HG02798 (cell line): ENCODE results near the gene GPX1.
"Not testable (repeated sequence)": the region's sequence is repeated elsewhere in the genome, so short reads cannot be mapped to it uniquely, and the experiment has no call there.

ENCODE experiments used
- ATAC-seq: cut with Tn5 transposase; IDR thresholded peaks from one replicate; pipeline ENCODE4 v1.9.1; 2021; ENCODE audit warnings: mild to moderate bottlenecking; ENCODE audit not compliant: unreplicated experiment, poor library complexity

The GPX1 gene

DNA sequence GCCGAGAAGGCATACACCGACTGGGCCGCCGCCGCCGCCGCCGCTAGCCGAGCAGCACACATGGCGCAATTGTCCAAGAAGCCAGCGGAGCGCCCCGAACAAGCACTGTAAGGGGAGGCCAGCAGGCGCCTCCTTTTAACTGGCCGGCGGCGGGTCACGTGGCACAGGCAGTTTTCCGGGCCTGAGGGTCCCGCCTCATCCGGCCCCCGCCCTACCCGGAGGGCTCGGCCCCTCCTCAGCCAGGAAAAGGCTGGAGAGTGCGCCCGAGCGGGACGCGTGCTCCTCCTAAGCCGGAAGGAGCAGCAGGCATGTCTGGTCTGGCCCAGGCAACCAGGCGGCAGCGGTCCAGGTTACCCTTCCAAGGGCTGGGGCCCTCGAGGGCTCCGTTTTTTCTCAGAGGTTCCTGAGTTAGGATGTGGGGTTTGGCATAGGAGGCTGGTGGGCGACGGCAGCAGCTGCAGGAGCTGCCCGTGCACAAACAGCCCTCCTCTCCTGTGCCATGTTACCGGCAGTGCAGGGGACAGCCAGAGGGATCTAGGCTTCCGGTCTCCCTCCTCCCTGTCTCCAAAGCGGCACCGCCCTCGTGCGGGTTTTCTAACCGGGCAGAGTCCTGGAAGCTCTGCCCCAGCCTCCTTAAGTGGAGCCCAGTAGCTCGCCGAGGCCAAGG is at the start of gene GPX1:
GPX1 (minus strand) TSS at position 137 of the 667 bp plus-strand sequence; CDS start at position 62, 75 bp downstream.
- peak; percentile 89 for ATAC-seq

DNA sequence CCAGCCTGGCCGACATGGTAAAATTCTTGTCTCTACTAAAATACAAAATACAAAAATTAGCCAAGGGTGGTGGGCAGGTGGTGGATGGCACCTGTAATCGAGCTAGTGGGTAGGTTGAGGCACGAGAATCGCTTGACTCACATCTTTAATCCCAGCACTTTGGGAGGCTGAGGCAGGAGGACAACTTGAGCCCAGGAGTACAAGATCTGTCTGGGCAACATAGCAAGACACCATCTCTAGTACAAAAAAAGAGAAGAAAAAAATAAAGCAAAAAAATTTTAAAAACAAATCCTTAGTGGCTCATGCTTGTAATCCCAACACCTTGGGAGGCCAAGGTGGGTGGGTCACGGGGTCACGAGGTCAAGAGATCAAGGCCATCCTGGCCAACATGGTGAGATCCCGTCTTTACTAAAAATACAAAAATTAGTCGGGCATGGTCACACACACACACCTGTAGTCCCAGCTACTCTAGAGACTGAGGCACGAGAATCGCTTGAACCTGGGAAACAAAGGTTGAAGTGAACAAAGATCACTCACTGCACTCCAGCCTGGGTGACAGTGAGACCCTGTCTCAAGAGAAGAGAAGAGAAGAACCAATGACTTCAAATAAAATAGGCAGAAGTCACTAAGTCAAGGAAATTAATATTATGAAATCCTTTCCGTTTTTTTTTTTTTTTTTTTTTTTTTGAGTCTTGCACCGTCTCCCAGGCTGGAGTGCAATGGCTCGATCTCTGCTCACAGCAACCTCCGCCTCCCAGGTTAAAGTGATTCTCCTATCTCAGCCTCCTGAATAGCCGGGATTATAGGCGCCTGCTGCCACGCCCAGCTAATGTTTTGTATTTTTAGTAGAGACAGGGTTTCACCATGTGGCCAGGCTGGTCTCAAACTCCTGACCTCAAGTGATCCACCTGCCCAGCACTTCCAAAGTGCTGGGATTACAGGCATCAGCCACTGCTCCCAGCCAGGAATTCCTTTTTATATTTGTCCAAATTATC is 48.7 kb upstream of the GPX1 start:
- no peak for ATAC-seq

DNA sequence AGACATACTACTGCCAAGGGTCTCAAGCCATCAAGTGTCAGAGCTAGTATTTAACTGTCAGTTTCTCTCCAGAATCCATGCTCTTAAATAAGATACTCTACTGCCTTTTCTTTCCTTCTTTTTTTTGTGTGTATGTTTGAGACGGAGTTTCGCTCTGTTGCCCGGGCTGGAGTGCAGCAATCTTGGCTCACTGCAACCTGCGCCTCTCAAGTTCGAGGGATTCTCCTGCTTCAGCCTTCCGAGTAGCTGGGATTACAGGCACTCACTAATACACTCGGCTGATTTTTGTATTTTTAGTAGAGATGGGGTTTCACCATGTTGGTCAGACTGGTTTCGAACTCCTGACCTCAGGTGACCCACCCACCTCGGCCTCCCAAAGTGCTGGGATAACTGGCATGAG is 47.4 kb upstream of the GPX1 start:
- ATAC-seq: not testable (repeated sequence)

DNA sequence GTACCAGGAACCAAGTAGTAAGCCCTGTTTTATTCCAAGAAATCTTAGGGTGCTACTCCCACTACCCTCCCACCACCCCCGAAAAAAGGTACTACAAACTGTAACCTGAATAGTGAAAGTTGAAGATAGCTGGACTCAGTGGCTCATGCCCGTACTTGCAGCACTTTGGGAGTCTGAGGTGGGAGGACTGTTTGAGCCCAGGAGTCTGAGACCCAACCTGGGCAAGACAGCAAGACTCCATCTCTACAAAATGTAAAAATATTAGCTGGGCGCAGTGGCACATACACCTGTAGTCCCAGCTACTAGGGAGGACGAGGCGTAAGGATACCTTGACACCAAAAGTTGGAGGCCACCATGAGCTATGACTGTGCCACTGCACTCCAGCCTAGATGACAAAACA is 45.7 kb upstream of the GPX1 start:
- no peak for ATAC-seq

DNA sequence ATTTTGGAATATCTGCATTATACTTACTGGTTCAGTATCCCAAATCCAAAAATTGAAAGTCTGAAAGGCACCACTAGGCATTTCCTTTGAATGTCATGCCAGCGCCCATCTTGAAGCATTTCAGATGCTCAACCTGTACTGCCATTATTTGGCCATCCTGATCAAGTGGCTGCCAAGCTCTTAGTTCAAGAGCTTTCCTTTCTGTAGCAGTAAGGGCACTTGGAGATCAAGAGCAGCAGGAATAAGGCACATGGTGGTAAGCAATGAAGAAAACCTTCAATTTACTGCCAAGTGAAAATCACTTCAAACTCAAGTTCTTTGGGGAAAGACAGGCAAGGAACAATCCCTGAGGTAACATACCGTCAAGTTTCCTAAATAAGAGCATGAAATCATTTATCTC is 43.6 kb upstream of the GPX1 start:
- ATAC-seq: no peak

DNA sequence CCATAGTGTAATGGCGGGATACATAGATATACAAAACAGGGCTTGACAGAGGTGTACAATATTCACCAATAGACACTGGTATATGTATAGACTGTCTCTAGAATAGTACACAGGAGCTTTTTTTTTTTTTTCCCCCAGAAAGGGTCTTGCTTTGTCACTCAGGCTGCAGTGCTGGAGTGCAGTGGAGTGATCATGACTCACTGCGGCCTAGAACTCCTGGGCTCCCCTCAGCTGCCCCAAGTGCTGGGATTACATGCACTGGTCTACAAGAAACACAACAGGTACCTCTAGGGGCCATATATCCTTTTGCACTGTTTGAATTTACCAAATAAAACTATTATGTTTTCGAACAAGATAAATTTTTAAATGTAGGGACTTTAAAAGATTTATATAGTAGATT is 41.3 kb upstream of the GPX1 start:
- no peak for ATAC-seq

DNA sequence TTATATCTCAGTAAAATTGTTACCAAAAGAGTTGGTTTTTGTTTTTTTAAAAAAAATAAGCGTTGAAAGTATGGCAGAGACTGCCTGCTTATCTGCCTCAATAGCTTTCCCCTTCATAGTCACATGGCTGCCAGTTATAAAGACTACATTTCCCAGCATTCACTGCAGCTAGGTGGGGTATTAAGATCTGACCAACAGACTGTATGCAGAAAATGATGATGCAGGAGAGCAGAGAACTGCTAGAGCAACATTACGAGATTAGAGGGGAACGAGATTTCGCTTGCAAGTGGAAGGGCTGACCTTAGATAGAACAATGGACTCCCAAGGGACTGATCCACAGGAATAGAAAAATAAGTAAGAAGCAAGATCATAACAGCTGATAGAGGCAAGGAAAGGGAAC is 39.3 kb upstream of the GPX1 start:
- ATAC-seq: no peak

DNA sequence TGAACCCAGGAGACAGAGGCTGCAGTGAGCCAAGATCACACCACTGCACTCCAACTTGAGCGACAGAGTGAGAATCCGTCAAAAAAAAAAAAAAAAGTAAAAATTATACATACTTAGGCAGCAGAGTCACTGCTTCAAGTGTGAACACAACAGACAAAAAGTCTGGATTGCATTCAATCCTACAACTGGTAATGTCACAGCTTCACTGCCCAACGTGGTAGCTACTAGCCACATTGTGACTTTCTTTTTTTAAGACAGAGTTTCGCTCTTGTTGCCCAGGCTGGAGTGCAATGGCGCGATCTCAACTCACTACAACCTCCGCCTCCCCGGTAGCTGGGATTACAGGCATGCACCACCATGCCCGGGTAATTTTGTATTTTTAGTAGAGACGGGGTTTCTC is 33.2 kb upstream of the GPX1 start:
- not testable (repeated sequence) for ATAC-seq

DNA sequence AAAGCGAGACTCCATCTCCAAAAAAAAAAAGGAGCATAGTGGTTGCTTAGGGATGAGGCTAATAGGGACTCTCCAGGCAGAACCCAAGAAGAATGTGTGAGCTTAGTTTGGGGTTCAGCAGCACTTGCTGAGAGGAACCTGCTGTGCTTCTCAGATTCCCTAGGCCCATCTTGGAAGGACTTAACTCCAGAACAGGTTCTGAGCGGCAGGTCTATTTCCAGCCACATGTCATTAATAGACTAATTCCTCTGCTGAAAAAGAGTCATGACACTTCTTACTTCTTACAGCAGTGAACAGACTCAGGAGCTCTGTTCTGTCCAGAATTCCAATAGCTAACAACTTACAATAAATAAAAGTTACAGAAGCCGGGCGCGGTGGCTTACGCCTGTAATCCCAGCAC is 31.1 kb upstream of the GPX1 start:
- no peak for ATAC-seq

DNA sequence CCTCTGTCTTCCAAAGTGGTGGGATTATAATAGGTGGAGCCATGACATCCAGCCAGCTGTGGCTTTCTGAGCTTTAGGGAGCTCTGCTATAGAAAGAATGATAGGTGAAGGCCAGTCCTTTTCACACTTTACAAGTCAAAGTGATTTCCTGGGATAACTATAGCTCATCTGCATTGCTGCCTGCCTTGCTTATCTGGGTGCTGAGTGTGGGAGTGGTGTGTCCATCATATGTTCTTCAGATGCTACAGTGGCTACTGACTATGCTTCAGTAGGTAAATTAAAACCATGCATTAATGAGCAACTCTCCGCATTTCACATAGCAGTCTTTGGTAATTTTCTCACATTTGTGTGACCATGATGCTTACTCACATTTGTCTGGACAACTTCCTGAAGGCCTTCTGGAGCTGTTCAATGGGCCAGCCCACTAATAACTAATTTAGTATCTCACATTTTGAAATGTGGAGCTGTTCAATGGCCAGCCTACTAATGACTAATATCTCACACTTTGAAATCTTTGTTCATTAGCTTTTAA is 30.2 kb upstream of the GPX1 start:
- no peak for ATAC-seq

DNA sequence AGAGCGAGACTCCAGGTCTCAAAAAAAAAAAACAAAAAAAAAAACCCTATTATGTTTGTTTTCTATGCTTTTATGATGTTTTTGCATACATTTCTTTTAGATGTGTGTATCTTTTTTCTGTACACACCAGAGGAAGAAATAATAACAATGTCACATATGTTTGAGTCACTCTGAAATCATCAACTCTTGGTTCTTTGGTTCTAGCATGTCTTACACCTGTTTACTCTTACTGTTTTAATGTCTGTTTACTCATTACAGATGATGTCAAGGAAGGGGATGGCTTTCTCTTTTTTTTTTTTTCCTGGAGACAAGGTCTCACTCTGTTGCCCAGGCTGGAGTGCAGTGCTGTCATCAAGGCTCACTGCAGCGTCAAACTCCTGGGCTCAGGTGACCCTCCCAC is 29.6 kb upstream of the GPX1 start:
- ATAC-seq: no peak

DNA sequence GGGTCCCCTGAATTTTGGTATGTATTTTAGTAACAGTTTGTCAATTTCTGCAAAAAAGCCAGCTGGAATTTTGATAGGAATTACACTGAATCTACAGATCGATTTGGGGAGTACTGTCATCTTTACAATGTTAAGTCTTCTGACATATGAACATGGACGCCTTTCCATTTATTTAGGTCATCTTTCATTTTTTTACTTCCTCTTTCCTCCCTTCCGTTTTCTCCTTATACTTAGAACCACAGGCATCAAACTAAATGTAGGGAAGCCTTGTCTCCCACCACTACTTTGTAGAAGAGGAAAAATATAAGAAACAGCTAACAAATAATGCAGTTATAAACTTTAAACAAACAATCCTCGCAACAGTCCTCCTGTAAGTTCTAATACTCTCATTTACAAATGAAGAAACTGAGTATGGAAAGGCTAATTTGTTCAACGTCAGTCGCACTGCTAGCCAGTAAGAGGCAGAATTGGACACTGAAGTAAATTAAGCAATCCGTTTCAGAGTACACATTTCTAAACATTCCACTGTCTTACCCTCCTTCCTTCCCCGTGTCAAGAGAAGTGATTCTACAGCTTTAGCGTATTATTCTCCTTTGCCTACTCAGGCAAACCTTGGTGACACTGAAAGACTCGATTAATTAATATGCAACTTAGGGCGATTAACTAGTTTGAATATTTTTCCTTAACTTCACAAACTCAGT is 28.1 kb upstream of the GPX1 start:
- no peak for ATAC-seq

DNA sequence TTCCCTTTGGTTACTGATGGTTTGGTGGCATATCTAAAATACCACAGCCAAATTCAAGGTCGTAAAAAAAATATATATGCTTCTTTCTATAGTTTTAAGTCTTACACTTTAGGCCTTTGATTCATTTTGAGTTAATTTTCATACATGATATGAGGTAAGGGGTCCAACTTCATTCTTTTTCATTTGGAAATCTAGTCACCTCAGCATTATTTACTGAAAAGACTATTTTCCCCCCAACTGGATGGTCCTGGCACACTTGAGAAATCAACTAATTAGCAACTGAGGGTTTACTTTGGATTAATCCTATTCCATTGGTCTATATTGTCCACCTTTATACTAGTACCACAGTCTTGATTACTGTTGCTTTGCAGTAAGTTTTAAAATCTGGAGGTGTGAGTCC is 27.5 kb upstream of the GPX1 start:
- no peak for ATAC-seq

DNA sequence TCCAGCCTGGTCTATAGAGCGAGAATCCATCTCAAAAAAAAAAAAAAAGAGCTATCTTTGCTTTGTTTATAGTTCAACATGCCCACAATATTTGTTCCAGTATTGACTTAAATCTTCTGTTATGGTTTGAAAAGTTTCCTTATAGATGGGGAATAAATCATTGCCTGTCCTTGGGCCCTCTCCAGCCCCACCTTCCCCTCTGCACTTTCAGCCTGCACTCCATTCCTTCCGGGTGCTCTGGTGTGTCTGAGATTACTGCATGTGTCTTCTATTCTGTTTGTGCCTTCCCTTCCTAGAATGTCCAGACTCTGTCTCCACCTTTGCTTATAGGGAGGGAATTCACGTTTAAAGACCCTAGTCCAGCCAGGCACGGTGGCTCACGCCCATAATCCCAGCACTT is 25.2 kb upstream of the GPX1 start:
- no peak for ATAC-seq

DNA sequence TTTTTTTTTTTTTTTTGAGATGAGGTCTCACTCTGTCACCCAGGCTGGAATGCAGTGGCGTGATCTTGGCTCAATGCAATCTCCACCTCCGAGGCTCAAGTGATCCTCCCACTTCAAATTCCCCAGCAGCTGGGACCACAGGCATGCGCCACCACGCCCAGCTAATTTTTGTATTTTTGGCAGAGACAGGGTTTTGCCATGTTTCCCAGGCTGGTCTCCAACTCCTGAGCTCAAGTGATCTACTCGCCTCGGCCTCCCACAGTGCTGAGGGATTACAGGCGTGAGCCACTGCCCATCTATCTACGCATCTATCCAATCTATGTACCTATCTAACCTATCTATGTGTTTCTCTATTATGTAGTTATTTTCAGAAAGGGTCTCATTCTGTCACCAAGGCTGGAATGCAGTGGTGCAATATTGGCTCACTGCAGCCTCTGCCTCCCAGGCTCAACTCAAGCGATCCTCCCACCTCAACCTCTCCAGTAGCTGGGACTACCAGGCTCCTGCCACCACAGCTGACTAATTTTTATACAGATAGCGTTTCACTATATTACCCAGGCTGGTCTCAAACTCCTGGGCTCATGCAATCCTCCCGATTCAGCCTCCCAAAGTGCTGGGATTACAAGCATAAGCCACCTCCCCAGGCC is 20.2 kb upstream of the GPX1 start:
- ATAC-seq: no peak

DNA sequence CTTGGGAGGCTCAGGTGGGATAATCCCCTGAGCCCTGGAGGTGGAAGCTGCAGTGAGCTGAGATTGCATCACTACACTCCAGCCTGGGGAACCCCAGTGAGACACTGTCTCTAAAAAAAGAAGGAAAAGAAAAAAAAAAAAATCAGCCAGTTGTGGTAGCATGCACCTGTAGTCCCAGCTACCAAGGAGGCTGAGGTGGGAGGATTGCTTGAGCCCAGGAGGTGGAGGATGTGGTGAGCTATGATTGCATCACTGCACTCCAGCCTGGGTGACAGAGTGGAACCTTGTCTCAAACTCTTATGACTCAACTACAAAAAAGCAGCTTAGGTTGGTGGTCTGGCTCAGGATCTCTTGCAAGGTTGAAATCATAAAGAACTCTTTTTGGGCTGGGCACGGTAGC is 19.3 kb upstream of the GPX1 start:
- ATAC-seq: no peak

DNA sequence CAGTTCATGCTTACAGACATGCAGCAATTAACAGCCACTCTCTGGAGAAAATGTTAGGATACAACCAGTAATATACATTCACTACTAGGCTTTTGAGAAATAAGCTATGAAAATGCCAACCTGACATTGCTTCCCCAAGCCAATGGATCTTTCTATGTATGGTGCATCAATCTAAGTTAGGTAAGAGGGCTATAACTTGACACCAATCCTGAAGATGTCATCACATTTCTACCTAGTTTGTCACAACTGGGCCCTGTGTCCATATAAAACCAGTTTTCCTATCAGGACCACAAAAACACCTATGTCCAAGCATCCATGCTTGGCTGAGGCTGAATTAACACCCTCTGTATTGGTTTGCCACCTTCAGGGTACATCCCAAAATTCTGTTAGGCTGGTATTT is 13.8 kb upstream of the GPX1 start:
- ATAC-seq: no peak

DNA sequence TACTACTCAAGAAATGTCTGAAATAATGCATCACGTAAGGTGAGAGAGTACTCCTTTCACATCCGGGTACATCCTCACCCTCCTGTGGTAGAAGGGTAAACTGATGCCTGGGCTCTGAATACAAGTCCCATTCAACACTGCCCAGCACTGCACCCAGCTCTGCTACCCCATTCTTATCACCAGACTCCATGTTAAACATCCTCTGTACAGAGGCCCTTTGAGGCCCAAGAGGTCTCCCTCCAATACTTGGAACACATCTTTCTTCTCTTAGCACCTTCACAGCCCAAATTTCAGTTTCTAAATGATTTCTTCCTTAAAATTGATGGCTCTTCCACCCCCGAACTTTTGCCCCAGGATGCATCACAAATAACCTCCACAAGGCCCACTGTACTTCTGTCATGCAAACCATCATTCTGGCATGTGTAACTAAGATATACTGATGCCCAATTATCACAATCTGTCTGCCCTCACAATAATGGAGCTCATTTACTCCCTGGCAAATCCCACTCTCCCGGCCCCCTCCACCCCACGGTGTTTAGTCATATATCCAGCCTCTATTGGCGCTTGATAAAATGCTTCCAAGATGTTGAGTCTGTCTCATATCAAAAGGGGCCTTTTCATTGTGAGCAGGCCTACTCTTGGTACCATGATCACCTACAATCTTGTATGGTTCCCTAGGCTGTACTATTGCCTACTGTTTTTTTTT is 12.6 kb upstream of the GPX1 start:
- no peak for ATAC-seq

DNA sequence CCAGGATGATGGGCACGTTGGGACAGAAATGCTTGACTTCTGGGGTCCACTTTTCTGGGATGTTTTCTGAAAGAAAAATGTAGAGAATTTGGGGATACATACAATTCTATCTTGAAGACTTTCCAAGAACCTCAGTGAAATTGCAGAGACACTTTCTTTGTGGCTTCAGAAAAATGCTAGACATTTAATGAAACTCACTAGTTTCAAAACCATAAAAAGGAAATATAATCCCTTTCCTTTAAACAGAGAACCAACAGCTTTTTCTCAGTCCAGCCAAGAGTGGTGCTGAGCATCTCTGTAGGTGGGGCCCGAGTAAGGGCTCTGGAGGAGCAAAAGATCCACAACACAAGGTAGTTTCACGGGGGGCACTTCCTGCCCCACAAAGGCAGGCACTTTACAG is 4.4 kb upstream of the GPX1 start:
- ATAC-seq: no peak

DNA sequence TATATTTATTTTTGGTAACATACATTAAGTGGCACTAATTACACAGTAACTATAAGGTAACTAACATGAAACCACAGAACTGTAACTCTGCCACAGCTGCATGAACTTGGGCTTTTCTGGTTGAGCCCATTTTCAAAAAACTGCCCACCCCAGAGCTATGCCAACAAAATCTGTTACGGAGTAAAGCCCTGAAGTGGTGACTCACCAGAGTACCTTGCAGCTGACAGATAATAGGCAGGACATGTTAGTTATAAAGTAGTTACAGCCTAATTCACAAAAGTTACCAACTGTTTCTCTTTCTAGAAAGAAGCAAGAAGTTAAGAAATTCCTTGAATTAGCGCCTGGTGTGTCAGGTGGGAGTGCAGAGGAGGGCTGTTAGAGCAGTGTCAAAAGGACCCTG is 1.5 kb upstream of the GPX1 start:
- no peak for ATAC-seq
